IMR-90 (cell line): Measurements from ENCODE around the gene AQP6. TPM values are rescaled to one million over a fixed set of nuclear protein-coding genes. Genes with fewer than 3 reads are reported as not detected.

Experiments
- ATAC-seq: fragments of 200-7000 bp; cut with Tn5 transposase; 2 replicates; pipeline ENCODE4 v1.9.1; 2020; ENCODE audit warnings: low read depth, mild to moderate bottlenecking, moderate library complexity
- BruUV-seq: library from RNA; stranded (reverse); fragments of 400-500 nt; replicated peaks from 2 replicates; lab custom pipeline; 2021; lab: Mats Ljungman, UMichigan
- CTCF ChIA-PET: fragments of 300-600 bp; formaldehyde crosslinking; extraction: SDS; loops from one replicate; lab custom pipeline; 2021; ENCODE audit warnings: antibody characterized with exemption; lab: Yijun Ruan, JAX
- POLR2A ChIA-PET: fragments of 300-600 bp; sonication (Branson Sonifier 250); formaldehyde crosslinking; loops from one replicate; lab custom pipeline; 2022; ENCODE audit warnings: antibody characterized with exemption; ENCODE audit not compliant: unreplicated experiment; lab: Charles Lee
- DNase-seq: peaks from one replicate; pipeline ENCODE4 v3.0.0; 2013
- H2AFZ ChIP-seq: replicated peaks from 2 replicates; pipeline ENCODE3; 2013; ENCODE audit warnings: low read length, mild to moderate bottlenecking; ENCODE audit not compliant: poor library complexity
- H2AK5ac ChIP-seq: 2 replicates; pipeline ENCODE4 v1.6.1; 2013; ENCODE audit warnings: low read depth, low read length, inconsistent platforms
- H2AK9ac ChIP-seq: replicated peaks from 2 replicates; pipeline ENCODE3; 2013; ENCODE audit warnings: mild to moderate bottlenecking, low read depth, low read length, moderate library complexity; ENCODE audit not compliant: poor library complexity
- H2BK120ac ChIP-seq: 2 replicates; pipeline ENCODE4 v1.6.1; 2013; ENCODE audit warnings: low read depth, low read length, inconsistent platforms
- H2BK15ac ChIP-seq: 3 replicates; pipeline ENCODE4 v1.6.1; 2013; ENCODE audit warnings: low read depth, low read length, inconsistent platforms
- H2BK20ac ChIP-seq: 2 replicates; pipeline ENCODE4 v1.6.1; 2013; ENCODE audit warnings: low read depth, mild to moderate bottlenecking, inconsistent platforms, low read length, moderate library complexity
- H2BK5ac ChIP-seq: 2 replicates; pipeline ENCODE4 v1.6.1; 2013; ENCODE audit warnings: mild to moderate bottlenecking, low read depth, low read length, inconsistent platforms; ENCODE audit not compliant: poor library complexity, severe bottlenecking
- H3K14ac ChIP-seq: replicated peaks from 2 replicates; pipeline ENCODE4 v1.6.1; 2013; ENCODE audit warnings: low read depth, low read length, inconsistent platforms
- H3K18ac ChIP-seq: 2 replicates; pipeline ENCODE4 v1.6.1; 2013; ENCODE audit warnings: low read depth, low read length, control low read depth
- H3K23ac ChIP-seq: 2 replicates; pipeline ENCODE4 v1.6.1; 2013; ENCODE audit warnings: low read depth, low read length, inconsistent platforms
- H3K27ac ChIP-seq: 2 replicates; pipeline ENCODE4 v1.5.1; 2013; ENCODE audit warnings: mild to moderate bottlenecking, control low read depth, low read length; ENCODE audit not compliant: insufficient read depth
- H3K27me3 ChIP-seq: 2 replicates; pipeline ENCODE4 v1.6.1; 2013; ENCODE audit warnings: low read length; ENCODE audit not compliant: control insufficient read depth, insufficient read depth
- H3K36me3 ChIP-seq: 2 replicates; pipeline ENCODE4 v1.6.1; 2013; ENCODE audit warnings: low read length, mixed read lengths; ENCODE audit not compliant: control insufficient read depth, insufficient read depth
- H3K4ac ChIP-seq: 2 replicates; pipeline ENCODE4 v1.6.1; 2013; ENCODE audit warnings: low read depth, low read length, inconsistent platforms
- H3K4me1 ChIP-seq: 2 replicates; pipeline ENCODE4 v1.6.1; 2013; ENCODE audit warnings: low read length, mixed read lengths; ENCODE audit not compliant: control insufficient read depth, insufficient read depth
- H3K4me2 ChIP-seq: 2 replicates; pipeline ENCODE4 v1.6.1; 2013; ENCODE audit warnings: low read depth, mild to moderate bottlenecking, control low read depth, low read length, moderate library complexity
- H3K4me3 ChIP-seq: 2 replicates; pipeline ENCODE4 v1.5.1; 2013; ENCODE audit warnings: low read depth, mild to moderate bottlenecking, control low read depth, low read length, moderate library complexity; ENCODE audit not compliant: insufficient read depth
- H3K56ac ChIP-seq: 2 replicates; pipeline ENCODE4 v1.6.1; 2013; ENCODE audit warnings: low read length, inconsistent platforms; ENCODE audit not compliant: insufficient read depth; ENCODE audit errors: extremely low read depth
- H3K79me1 ChIP-seq, 2 experiments: 2 replicates each; pipeline ENCODE4 v1.6.1; 2013; ENCODE audit warnings: low read length in 2 of 2, inconsistent platforms in 1 of 2, low read depth in 1 of 2
- H3K9ac ChIP-seq: 2 replicates; pipeline ENCODE4 v1.6.1; 2013; ENCODE audit warnings: low read depth, low read length, control low read depth
- H3K9me1 ChIP-seq: 2 replicates; pipeline ENCODE4 v1.6.1; 2013; ENCODE audit warnings: low read length, inconsistent platforms; ENCODE audit not compliant: insufficient read depth
- H3K9me3 ChIP-seq: 2 replicates; pipeline ENCODE4 v1.6.1; 2013; ENCODE audit warnings: low read length; ENCODE audit not compliant: control insufficient read depth, insufficient read depth
- H4K20me1 ChIP-seq: 2 replicates; pipeline ENCODE4 v1.6.1; 2013; ENCODE audit warnings: low read length, inconsistent platforms; ENCODE audit not compliant: insufficient read depth
- H4K5ac ChIP-seq: 2 replicates; pipeline ENCODE4 v1.6.1; 2013; ENCODE audit warnings: mild to moderate bottlenecking, low read depth, low read length, control low read depth
- H4K8ac ChIP-seq, 2 experiments: 2 replicates each; pipeline ENCODE4 v1.6.1; 2013; ENCODE audit warnings: low read depth in 2 of 2, low read length in 2 of 2, control low read depth in 1 of 2, inconsistent platforms in 1 of 2
- H4K91ac ChIP-seq: 2 replicates; pipeline ENCODE4 v1.6.1; 2013; ENCODE audit warnings: low read depth, low read length, inconsistent platforms; ENCODE audit not compliant: insufficient read depth
- NFE2L2 ChIP-seq: fragments of 150-350 bp; IDR thresholded peaks from 2 replicates; pipeline ENCODE4 v1.6.1; 2016; ENCODE audit warnings: low read depth, mild to moderate bottlenecking, low read length
- RAD21 ChIP-seq: IDR thresholded peaks from 2 replicates; pipeline ENCODE4 v1.6.1; 2012; ENCODE audit warnings: low read length, improper control_type of control experiment
- RFX5 ChIP-seq: IDR thresholded peaks from 2 replicates; pipeline ENCODE4 v1.8.0; 2012; ENCODE audit warnings: low read depth, mild to moderate bottlenecking, low read length, moderate library complexity
- whole genome bisulfite sequencing, 2 experiments: methylation state at CpG; one replicate each; pipeline versions ENCODE4 v1.1.5 to v1.1.7; 2013; ENCODE audit warnings: missing lambda C conversion rate in 2 of 2; ENCODE audit not compliant: insufficient read length in 1 of 2; ENCODE audit errors: extremely low coverage in 2 of 2; 5-methylcytosine and 5-hydroxymethylcytosine counted together
- dilution Hi-C: fragments of 300-500 bp; cut with HindIII; formaldehyde crosslinking; loops from one replicate; pipeline ENCODE4 v1.14.3; 2018; ENCODE audit warnings: low sequenced_read_pairs; ENCODE audit not compliant: unreplicated experiment
- in situ Hi-C: fragments of 300-500 bp; cut with MboI; formaldehyde crosslinking; loops from 3 replicates; pipeline ENCODE4 v1.14.3; 2019; ENCODE audit warnings: low sequenced_read_pairs, inconsistent platforms, mixed read lengths
- intact Hi-C: fragments of 100-400 bp; cut with micrococcal nuclease; formaldehyde crosslinking; loops from 2 replicates; pipeline ENCODE4 v1.10.0; 2022
- polyA plus RNA-seq, 3 experiments: library from polyadenylated mRNA; depleted of rRNA; stranded (reverse); fragments of >200 nt; gene quantifications; 2 replicates each; pipeline ENCODE4 v1.2.3, GENCODE V29; 2012; ENCODE audit warnings: low replicate concordance in 1 of 3
- total RNA-seq: library from RNA; depleted of rRNA; stranded (reverse); fragments of >200 nt; gene quantifications from 2 replicates; pipeline ENCODE4 v1.2.3, GENCODE V29; 2012

AQP6 gene
- total and polyA plus RNA-seq, 2 of the 4 experiments (the other 2 are of a cell fraction), result not detected

DNA sequence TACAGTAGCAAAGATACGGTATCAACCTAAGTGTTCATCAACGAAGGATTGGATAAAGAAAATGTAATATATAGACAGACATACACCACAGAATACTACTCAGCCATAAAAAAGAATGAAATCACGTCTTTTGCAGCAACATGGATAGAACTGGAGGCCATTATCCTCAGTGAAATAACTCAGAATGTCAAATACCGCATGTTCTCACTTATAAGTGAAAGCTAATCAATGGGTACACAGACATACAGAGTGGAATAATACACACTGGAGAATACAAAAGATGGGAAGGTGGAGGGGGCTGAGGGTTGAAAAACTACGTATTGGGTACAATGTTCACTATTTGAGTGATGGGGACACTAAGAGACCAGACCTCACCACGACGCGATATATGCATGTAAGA is 51.5 kb downstream of the AQP6 start:
- no TSS peak for BruUV-seq
- Histone ChIP-seq H2BK5ac (no peak overlapping the region), H3K79me1 (peaks cover 0 to 18% of the 10 kb centered on the region in 2 experiments; a peak in 2 of 4 replicates), H3K4me2 (peak overlapping the region; percentile 94; the same call in 1 of the 2 replicates), H3K9me1 (0 out of 2 replicates have a peak, but pooled peaks cover 3% of the 10 kb centered on the region), H3K27ac (no peak overlapping the region), H3K36me3 (no peaks in the 10 kb centered on the region), H4K5ac (no peak overlapping the region), H4K20me1 (no peaks in the 10 kb centered on the region), H2BK20ac (no peak overlapping the region), H3K18ac (no peak overlapping the region), H3K4ac (no peak overlapping the region; the same call in 1 of the 2 replicates), H4K8ac (0 out of 4 replicates have a peak overlapping the region, but pooled peaks have one; percentile 9 to 48), H3K9me3 (no peaks in the 10 kb centered on the region), H3K4me3 (no peak overlapping the region; the same call in 1 of the 2 replicates), H2BK15ac (no peak overlapping the region), H2AK9ac (no peak overlapping the region), H3K27me3 (no peaks in the 10 kb centered on the region), H3K4me1 (no peaks in the 10 kb centered on the region; the same call in 1 of the 2 replicates), H2AK5ac (no peak overlapping the region), H3K14ac (no peak overlapping the region), H3K23ac (0 out of 2 replicates have a peak overlapping the region, but pooled peaks have one; percentile 32), H4K91ac (no peak overlapping the region), H3K9ac (no peak overlapping the region), H2BK120ac (no peak overlapping the region), H2AFZ (no peak overlapping the region), H3K56ac (no peak overlapping the region)
- ChIA-PET CTCF (no interaction called here), POLR2A (no interaction called here)
- TF ChIP-seq RFX5 (no peak), RAD21 (no peak), NFE2L2 (no peak)
- WGBS, 2 experiments, result no CpG with 5 or more reads among the region's 8 CpGs
- dilution Hi-C loops, result no loop called here
- DNase-seq, result no peak
- ATAC-seq, result no peak
- intact Hi-C loops, result no loop called here
- in situ Hi-C loops, result no loop called here
